ENCODE data around the gene FBN3.
A peak's percentile ranks its signal among the peaks of the same experiment; 100 is the strongest.
"Not testable (repeated sequence)": the region's sequence is repeated elsewhere in the genome, so short reads cannot be mapped to it uniquely, and the experiment has no call there.

FBN3 gene

DNA sequence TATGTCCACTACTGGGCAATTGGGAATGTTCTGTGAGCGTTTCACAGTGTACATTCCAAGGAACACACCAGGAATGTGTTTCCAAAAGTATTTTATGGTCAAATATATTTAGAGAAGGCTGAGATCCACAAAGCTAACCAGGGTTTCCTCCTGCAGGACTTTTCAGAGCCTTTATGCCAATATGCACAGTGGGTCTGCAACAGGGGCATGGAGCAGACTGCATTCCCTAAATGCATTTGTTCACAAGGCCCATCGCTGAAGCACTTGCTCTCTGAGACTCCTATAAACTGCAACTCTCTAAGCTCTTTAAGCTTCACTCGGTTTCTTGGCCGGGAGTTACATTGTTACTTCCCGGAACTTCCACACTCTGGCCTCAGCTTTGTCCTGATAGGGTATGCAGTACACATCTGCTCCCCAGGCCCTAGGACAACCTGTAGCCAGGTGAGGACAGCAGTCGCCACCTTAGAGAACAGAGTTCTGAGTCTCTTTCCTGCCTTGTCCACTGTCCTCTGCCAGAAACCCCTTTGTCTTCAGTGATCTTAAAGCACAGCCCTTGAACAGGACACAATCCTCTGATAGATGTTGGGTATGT lies 33.5 kb downstream of the FBN3 start:
- no peak for DNase-seq

- no peak for DNase-seq
Observed at GRCh38 chr19:8113017-8113416, 36.4 kb downstream of the FBN3 start.

DNA sequence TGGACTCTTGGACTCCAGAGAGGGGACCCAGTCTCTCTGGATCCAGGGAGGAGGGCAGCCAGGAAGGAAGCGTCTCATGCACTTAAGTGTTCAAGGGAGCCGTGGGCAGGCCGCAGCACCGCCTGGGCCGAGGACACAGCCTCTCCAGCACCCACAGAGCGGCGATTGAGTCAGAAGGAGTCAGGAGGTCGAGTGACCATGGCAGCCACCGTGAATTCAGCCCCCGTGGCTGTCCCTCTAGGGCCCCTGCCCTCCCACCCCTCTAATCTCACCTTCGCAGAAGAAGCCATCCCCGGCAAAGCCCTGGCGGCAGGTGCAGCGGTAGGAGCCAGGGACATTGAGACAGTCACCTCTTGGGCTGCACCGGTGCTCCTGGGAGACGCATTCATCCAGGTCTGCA lies 38.0 kb downstream of the FBN3 start:
- DNase-seq: no peak

- no peak for DNase-seq
Observed at GRCh38 chr19:8110931-8111330, 38.5 kb downstream of the FBN3 start.

- DNase-seq: no peak
Observed at GRCh38 chr19:8109890-8110662, 39.3 kb downstream of the FBN3 start.

DNA sequence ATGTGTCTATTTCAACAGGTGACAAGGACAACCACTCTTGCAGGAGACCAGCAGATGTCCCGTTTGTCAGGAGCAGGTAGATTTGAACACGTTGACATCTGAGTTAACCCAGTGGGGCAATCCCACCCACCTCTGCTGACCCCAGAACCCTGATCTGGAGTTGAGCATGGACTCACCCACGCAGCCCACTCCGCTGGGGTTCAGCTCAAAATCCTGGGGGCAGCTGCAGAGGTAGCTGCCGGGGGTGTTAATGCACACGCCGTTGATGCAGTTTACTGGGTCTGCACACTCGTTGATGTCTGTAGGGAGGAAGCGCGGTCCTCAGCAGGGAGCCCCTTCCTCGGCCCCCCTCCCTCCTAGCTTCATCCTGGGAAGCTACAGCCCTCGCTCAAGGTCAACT lies 39.9 kb downstream of the FBN3 start:
- DNase-seq: no peak

DNA sequence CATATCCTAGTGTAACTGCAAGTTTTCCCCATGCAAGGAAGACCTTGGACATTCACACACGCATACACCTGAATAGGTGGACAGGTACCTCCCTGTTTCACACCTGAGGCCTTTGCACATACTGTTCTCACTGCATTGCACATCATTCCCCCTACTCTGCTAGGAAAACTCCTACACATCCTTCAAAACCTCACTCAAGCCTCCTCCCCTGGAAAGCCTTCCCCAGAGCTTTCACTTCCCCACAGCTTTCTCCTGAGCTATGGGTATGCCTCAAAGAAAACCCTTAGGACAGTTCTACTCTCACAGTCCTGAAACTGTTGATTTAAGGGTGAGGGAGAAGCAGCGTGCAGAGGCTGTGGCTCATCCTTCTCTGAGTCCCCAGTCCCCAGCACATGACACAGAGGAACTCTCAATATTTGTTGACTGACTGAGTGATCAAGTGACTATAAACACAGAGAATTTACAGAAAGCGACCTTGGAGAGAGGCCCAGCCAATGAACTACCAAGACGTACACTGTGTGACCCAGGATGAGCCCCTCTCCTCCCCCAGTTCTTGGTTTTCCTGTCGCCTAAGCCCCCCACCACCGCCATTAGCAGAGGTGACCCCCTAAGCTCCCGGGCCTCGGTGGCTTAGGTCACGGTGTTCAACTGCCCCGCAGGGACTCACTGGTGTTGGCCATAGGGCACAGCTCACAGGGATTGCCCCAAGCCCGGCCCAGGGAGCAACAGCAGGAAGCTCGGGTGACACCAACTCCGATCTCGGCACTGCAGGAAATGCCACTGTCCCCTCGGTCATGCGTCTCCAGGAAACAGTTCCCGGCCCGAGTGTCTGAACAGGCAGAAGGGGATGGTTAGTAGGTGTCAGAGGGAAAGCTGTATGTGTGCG lies 40.6 kb downstream of the FBN3 start:
- DNase-seq: no peak

DNA sequence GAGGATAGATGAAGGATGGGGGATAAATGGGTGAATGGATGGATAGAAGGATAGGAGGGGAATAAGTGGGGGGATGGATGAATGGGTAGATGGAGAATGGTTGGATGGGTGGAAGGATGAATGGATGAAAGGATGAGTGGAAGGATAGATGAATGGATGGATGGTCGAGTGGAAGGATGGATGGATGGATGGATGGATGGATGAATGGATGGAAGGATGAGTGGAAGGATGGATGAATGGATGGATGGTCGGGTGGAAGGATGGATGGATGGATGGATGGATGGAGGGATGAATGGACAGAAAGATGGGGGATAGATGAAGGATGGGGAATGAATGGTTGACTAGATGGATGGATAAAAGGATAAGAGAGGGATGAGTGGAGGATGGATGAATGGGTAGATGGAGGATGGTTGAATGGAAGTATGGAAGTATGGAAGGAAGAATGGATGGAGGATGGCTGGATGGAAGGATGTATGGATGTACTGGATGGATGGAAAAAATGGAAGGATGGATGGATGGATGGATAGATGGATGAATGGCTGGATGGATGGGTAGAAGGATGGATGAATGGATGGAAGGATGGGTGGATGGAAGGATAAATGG lies 42.0 kb downstream of the FBN3 start:
- DNase-seq: no peak

GRCh38 chr19:8105471-8105870 lies 43.9 kb downstream of the FBN3 start:
- no peak for DNase-seq

DNA sequence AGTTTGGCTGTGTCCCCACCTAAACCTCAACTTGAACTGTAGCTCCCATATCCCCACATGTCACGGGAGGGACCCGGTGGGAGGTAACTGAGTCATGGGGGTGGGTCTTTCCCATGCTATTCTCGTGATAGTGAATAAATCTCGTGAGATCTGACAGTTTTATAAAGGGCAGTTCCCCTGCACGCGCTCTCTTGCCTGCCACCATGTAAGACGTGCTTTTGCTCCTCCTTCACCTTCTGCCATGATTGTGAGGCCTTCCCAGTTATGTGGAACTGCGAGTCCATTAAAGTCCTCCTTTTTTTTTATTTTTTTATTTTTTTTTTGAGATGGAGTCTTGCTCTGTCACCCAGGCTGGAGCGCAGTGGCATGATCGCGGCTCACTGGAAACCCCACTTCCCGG lies 47.5 kb downstream of the FBN3 start:
- not testable (repeated sequence) for DNase-seq

DNA sequence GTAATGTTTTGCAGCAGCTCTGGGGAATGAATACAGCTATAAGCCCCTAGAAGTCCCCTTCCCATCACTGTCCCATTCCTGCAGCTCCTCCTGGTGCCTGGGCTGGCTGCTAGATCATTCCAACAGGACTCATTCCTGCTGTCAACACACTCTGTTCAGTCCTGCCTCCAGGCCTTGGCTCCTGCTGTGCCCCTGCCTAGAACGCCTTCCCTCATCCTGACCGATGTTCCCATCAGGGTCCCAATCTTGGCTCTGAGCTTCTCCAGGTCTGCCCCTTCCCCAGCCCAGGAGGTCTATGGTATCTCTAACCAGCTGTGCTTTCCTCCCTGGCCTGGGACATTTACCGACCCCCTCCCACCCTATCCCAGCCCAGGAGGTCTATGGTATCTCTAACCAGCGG lies 48.1 kb downstream of the FBN3 start:
- DNase-seq: no peak

- DNase-seq: no peak
Observed at GRCh38 chr19:8097681-8098567, 51.5 kb downstream of the FBN3 start.

DNA sequence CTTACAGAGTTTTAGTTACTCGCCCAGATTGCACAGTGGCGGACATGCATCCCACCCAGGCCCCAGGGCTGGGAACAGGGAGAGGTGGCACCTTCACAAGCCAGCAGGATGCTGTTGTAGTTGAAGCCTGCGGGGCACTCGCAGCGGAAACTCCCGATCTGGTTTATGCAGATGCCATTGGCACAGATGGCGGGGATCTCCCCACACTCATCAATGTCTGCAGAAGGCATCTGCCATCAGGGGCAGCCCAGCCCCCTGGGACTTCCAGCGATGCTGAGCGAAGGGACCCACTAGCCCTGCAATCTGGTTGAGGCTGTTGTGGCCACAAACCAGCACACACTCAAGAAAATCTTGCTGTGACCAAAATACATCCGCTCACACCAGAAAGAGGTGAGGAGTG lies 52.2 kb downstream of the FBN3 start:
- DNase-seq: no peak

- no peak for DNase-seq
Observed at GRCh38 chr19:8096071-8096470, 53.3 kb downstream of the FBN3 start.

GRCh38 chr19:8095354-8095886 lies 54.0 kb downstream of the FBN3 start:
- DNase-seq: no peak

DNA sequence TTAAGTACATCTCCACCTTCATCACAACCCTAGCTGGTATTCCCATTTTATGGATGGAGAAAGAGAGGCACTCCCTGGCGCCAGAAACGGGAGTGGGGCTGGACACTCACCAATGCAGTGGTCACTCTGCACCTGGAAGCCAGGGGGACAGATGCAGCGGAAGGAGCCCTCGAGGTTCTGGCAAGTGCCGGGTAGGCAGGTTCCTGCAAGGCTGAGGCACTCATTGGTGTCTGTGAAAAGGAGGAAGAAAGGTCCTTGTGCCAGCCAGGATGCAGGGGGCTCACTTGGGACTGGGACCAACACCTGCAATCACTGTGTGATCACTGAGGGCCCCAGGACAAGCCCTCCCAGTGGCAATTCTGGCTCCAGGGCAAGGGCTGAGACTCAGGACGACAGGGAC lies 55.1 kb downstream of the FBN3 start:
- DNase-seq: no peak

GRCh38 chr19:8093740-8094139 lies 55.7 kb downstream of the FBN3 start:
- no peak for DNase-seq

- DNase-seq: no peak
Observed at GRCh38 chr19:8090950-8091349, 58.4 kb downstream of the FBN3 start.

DNA sequence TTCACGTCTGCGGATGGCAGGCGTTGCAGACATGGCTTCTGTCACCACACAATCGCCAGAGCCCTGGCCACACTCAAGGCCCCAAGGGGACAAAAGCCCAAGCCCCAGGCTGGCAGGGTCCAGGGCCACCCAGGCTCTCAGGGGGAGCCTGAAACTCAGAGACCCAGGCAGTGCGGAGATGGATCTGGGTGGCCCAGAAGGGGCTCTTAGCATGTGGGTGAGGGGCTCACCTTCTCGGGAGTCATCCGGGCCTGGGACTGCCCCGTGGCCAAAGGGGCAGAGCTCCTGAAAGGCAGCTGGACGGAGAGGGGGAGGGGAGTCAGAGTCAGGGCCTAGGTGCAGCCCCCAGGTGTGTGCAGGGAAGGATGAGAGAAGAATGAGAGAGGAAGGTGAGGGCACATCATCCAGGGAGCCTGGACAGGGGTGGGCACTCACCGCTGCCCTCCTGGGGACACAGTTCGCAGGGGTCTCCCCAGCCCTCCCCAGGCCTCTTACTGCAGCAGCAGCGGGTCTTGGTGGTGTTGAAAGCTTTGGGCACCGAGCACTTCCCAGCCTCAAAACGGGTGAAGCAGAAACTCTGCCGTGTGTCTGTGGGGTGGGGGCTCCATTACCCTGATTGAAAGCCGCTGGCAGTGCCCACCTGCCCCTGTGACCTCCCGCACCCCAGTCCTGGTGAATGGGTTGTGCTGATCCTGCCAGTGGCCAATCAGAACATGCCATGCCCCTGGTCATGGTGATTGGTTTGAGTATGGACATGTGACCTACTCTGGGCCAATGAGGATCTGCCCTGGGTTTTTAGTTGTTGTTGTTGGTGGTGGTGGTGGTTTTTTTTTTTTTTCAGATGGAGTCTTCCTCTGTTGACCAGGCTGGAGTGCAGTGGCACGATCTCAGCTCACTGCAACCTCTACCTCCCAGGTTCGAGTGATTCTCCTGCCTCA lies 59.5 kb downstream of the FBN3 start:
- DNase-seq: no peak

DNA sequence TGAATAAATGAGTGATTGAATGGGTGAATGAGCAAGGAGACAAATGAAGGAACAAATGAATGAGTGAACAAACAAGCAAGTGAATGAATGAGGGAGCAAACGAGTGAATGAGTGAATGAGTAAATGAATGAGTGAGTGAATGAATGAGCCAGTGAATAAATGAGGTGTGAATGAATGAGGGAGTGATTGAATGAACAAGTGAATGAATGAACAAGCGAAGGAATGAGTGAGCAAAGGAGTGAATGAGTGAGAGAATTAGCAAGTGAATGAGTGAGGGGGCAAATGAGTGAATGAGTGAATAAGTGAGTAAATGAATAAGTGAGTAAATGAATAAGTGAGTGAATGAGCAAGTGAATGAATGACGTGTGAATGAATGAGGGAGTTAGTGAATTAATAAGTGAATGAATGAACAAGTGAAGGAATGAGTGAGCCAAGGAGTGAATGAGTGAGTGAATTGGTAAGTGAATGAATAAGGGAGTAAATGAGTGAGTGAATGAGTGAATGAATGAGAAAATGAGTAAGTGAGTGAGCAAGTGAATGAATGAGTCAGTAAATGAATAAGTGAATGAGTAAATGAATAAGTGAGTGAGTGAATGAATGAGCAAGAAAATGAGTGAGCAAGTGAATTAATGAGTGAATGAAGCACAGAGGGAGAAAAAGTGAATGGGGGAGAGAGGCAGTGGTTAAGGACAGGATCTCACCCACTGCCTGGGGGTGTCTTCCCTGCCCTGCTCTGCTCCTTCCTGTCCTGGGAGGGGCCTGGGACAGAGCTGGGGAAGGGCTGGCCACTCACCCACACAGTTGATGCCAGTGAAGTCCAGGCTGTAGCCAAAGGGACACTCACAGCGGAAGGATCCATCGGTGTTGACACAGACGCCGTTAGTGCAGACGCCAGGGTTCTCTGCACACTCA lies 60.4 kb downstream of the FBN3 start:
- DNase-seq: peak in 1 of 2 experiments; percentile 8

All from NCI-H1930 (cell line).